Breast epithelium (tissue), 4 donors: ENCODE data around the gene EPHA3. TPM values are rescaled to one million over a fixed set of nuclear protein-coding genes. Genes with fewer than 3 reads are reported as not detected.

Experiments used
- DNase-seq, 2 donors: peaks; one replicate each; pipeline ENCODE4 v3.0.0-alpha.2; 2019; ENCODE audit warnings: low spot score in 2 of 2
- H3K27ac ChIP-seq, 2 donors: fragments of 200-600 bp; sonication (generic) in 1 of 2; one replicate each; pipeline ENCODE4 v1.5.1; 2016 to 2019; ENCODE audit warnings: mild to moderate bottlenecking in 1 of 2
- H3K27me3 ChIP-seq, 2 donors: fragments of 200-600 bp; sonication (generic) in 1 of 2; one replicate each; pipeline versions ENCODE4 v1.5.1 to v1.6.0; 2017 to 2019; ENCODE audit warnings: control low read depth in 1 of 2, mild to moderate bottlenecking in 1 of 2
- H3K36me3 ChIP-seq: fragments of 200-600 bp; one replicate; pipeline ENCODE4 v1.5.1; 2019
- H3K4me1 ChIP-seq, 2 donors: fragments of 200-600 bp; sonication (generic); one replicate each; pipeline ENCODE4 v1.5.1; 2016 to 2019; ENCODE audit warnings: control low read depth in 1 of 2
- H3K4me3 ChIP-seq, 3 donors: fragments of 200-600 bp; sonication (generic); 1 replicate in 2 of 3; 2 replicates in 1 of 3; pipeline ENCODE4 v1.5.1; 2016 to 2019; ENCODE audit warnings: mild to moderate bottlenecking in 3 of 3, moderate library complexity in 2 of 3
- H3K9me3 ChIP-seq, 2 donors: fragments of 200-600 bp; sonication (generic) in 1 of 2; one replicate each; pipeline ENCODE4 v1.5.1; 2016 to 2019; ENCODE audit warnings: control low read depth in 1 of 2
- CTCF ChIP-seq, 3 donors: fragments of 450-650 bp; IDR thresholded peaks; one replicate each; pipeline ENCODE4 v1.5.1; 2016 to 2017; ENCODE audit warnings: antibody characterized with exemption in 3 of 3, mild to moderate bottlenecking in 3 of 3, moderate library complexity in 3 of 3
- POLR2A ChIP-seq: fragments of 450-650 bp; IDR thresholded peaks from one replicate; pipeline ENCODE4 v1.6.1; 2016; ENCODE audit warnings: antibody characterized with exemption, mild to moderate bottlenecking, moderate library complexity
- POLR2AphosphoS5 ChIP-seq, 3 donors: sonication (generic); formaldehyde crosslinking; IDR thresholded peaks; one replicate each; pipeline ENCODE4 v1.6.1; 2017; ENCODE audit warnings: antibody characterized with exemption in 3 of 3
- intact Hi-C: fragments of 100-400 bp; cut with DNase I; formaldehyde crosslinking; loops from one replicate; pipeline ENCODE4 v1.15.1; 2023; ENCODE audit warnings: low total_unique reads
- total RNA-seq, 3 donors: library from RNA; depleted of rRNA; stranded (reverse); fragments of >200 nt; gene quantifications; one replicate each; pipeline ENCODE4 v1.1.0, GENCODE V29; 2016

The EPHA3 gene
- total RNA-seq = 1 to 10 TPM; 1.0 to 3.9 (median 3.7) TPM

- intact Hi-C loops = no loop called here
- peak within 1 kb of the TSS; percentile 29 to 64 (median 39) for H3K4me3 ChIP-seq
- peaks cover 0 to 41% of the 10 kb centered on the region in 2 donors for H3K27me3 ChIP-seq
- H3K9me3 ChIP-seq = no peaks in the 10 kb centered on the region
- H3K36me3 ChIP-seq = no peaks in the 10 kb centered on the region
- H3K27ac ChIP-seq = no peak within 1 kb of the TSS
- H3K4me1 ChIP-seq = no peaks in the 10 kb centered on the region
- no peak for DNase-seq
- TF ChIP-seq POLR2AphosphoS5 (IDR thresholded peaks at IDR 0.05) (no peak), POLR2A (no peak), CTCF (IDR thresholded peaks at IDR 0.05) (no peak)
Observed at GRCh38 chr3:89107461-89108290, at the start of gene EPHA3. Gene EPHA3 (plus strand): TSS chr3:89107621. CDS start chr3:89107749, 128 bp downstream.

- no peak for TF ChIP-seq POLR2AphosphoS5 (IDR thresholded peaks at IDR 0.05)
- no peak for TF ChIP-seq CTCF (IDR thresholded peaks at IDR 0.05)
- TF ChIP-seq POLR2A = no peak
- DNase-seq = no peak
- Histone ChIP-seq H3K36me3 (no peaks in the 10 kb centered on the region), H3K4me3 (no peak overlapping the region), H3K9me3 (no peaks in the 10 kb centered on the region), H3K4me1 (no peaks in the 10 kb centered on the region), H3K27me3 (no peaks in the 10 kb centered on the region), H3K27ac (no peak overlapping the region)
- intact Hi-C loops = no loop called here
Observed at GRCh38 chr3:89058371-89058770, 49.0 kb upstream of the EPHA3 start.

- peak in 1 of 2 donors; percentile 80 for DNase-seq
Observed at GRCh38 chr3:89059211-89059925, 48.1 kb upstream of the EPHA3 start.

GRCh38 chr3:89061259-89061658, 46.2 kb upstream of the EPHA3 start:
- intact Hi-C loops = no loop called here
- H3K4me3 ChIP-seq = no peak overlapping the region
- no peak for TF ChIP-seq POLR2AphosphoS5 (IDR thresholded peaks at IDR 0.05)
- TF ChIP-seq POLR2A = no peak
- TF ChIP-seq CTCF (IDR thresholded peaks at IDR 0.05) = no peak
- H3K36me3 ChIP-seq = no peaks in the 10 kb centered on the region
- H3K9me3 ChIP-seq = no peaks in the 10 kb centered on the region
- no peaks in the 10 kb centered on the region for H3K4me1 ChIP-seq
- no peak overlapping the region for H3K27ac ChIP-seq
- no peaks in the 10 kb centered on the region for H3K27me3 ChIP-seq
- DNase-seq = no peak

More at GRCh38 chr3:89059211-89059925, 48.1 kb upstream of the EPHA3 start:
- Histone ChIP-seq H3K9me3 (no peaks in the 10 kb centered on the region), H3K36me3 (no peaks in the 10 kb centered on the region), H3K27ac (no peak overlapping the region), H3K4me1 (no peaks in the 10 kb centered on the region), H3K27me3 (no peaks in the 10 kb centered on the region), H3K4me3 (no peak overlapping the region)
- TF ChIP-seq POLR2A (no peak), POLR2AphosphoS5 (IDR thresholded peaks at IDR 0.05) (no peak), CTCF (IDR thresholded peaks at IDR 0.05) (no peak)
- intact Hi-C loops = no loop called here

GRCh38 chr3:89067736-89068135, 39.7 kb upstream of the EPHA3 start:
- TF ChIP-seq CTCF (IDR thresholded peaks at IDR 0.05) (no peak), POLR2AphosphoS5 (IDR thresholded peaks at IDR 0.05) (no peak), POLR2A (no peak)
- Histone ChIP-seq H3K27ac (no peak overlapping the region), H3K36me3 (no peaks in the 10 kb centered on the region), H3K4me3 (no peak overlapping the region), H3K4me1 (no peaks in the 10 kb centered on the region), H3K27me3 (no peaks in the 10 kb centered on the region), H3K9me3 (no peaks in the 10 kb centered on the region)
- DNase-seq = no peak
- intact Hi-C loops = no loop called here
